Spleen (tissue), 11 donors: ENCODE measurements around the gene PIGH. TPM values are rescaled to one million over a fixed set of nuclear protein-coding genes. Genes with fewer than 3 reads are reported as not detected.

ENCODE experiments used
- DNase-seq: peaks from one replicate; pipeline ENCODE4 v3.0.0-alpha.2; 2020
- H3K27ac ChIP-seq, 8 donors: fragments of 200-600 bp; sonication (generic) in 7 of 8; 1 replicate in 4 of 8; 2 replicates in 4 of 8; pipeline versions ENCODE4 v1.5.0 to v1.8.0; 2016 to 2021; ENCODE audit warnings: inconsistent platforms in 4 of 8, mild to moderate bottlenecking in 4 of 8, moderate library complexity in 1 of 8
- H3K27me3 ChIP-seq, 7 donors: fragments of 200-600 bp; sonication (generic) in 6 of 7; replicated peaks in 1 of 7; 1 replicate in 4 of 7; 2 replicates in 3 of 7; pipeline versions ENCODE4 v1.5.0 to v1.8.0; 2016 to 2021; ENCODE audit warnings: inconsistent platforms in 3 of 7, mild to moderate bottlenecking in 1 of 7
- H3K36me3 ChIP-seq, 6 donors: fragments of 200-600 bp; sonication (generic) in 5 of 6; 1 replicate in 4 of 6; 2 replicates in 2 of 6; pipeline versions ENCODE4 v1.5.0 to v1.8.0; 2016 to 2021; ENCODE audit warnings: inconsistent platforms in 2 of 6
- H3K4me1 ChIP-seq, 6 donors: fragments of 200-600 bp; sonication (generic) in 5 of 6; 1 replicate in 3 of 6; 2 replicates in 3 of 6; pipeline versions ENCODE4 v1.5.0 to v1.8.0; 2016 to 2021; ENCODE audit warnings: inconsistent platforms in 3 of 6
- H3K4me3 ChIP-seq, 8 donors: fragments of 200-600 bp; sonication (generic) in 7 of 8; 1 replicate in 4 of 8; 2 replicates in 4 of 8; pipeline versions ENCODE4 v1.5.0 to v1.8.0; 2016 to 2021; ENCODE audit warnings: inconsistent platforms in 4 of 8, mild to moderate bottlenecking in 4 of 8, moderate library complexity in 2 of 8
- H3K9me3 ChIP-seq, 8 donors: fragments of 200-600 bp; sonication (generic) in 7 of 8; 1 replicate in 4 of 8; 2 replicates in 4 of 8; pipeline versions ENCODE4 v1.5.0 to v1.8.0; 2016 to 2021; ENCODE audit warnings: inconsistent platforms in 4 of 8
- CTCF ChIP-seq, 11 experiments: fragments of 200-600 bp in 7 of 11; fragments of 450-650 bp in 4 of 11; sonication (generic) in 4 of 11; IDR thresholded peaks in 8 of 11; conservative IDR thresholded peaks in 3 of 11; 1 replicate in 7 of 11; 2 replicates in 4 of 11; pipeline versions ENCODE4 v1.4.0 to v1.8.0; 2016 to 2021; ENCODE audit warnings: antibody characterized with exemption in 11 of 11, inconsistent platforms in 4 of 11, mild to moderate bottlenecking in 1 of 11
- POLR2A ChIP-seq, 3 donors: fragments of 450-650 bp; IDR thresholded peaks; one replicate each; pipeline ENCODE4 v1.5.1; 2017; ENCODE audit warnings: antibody characterized with exemption in 3 of 3, mild to moderate bottlenecking in 1 of 3
- POLR2AphosphoS5 ChIP-seq, 3 donors: sonication (generic); formaldehyde crosslinking; IDR thresholded peaks; one replicate each; pipeline ENCODE4 v1.5.1; 2017; ENCODE audit warnings: antibody characterized with exemption in 3 of 3
- WGBS, 5 donors: extraction: QIAGEN DNeasy Blood & Tissue Kit in 3 of 5; methylation state at CpG; one replicate each; pipeline versions ENCODE4 v1.1.5 to v1.1.7; 2013 to 2018; 5-methylcytosine and 5-hydroxymethylcytosine counted together
- intact Hi-C: fragments of 100-400 bp; cut with DNase I; formaldehyde crosslinking; loops from one replicate; pipeline ENCODE4 v1.15.0; 2023; ENCODE audit warnings: low total_unique reads
- polyA plus RNA-seq, 3 donors: library from polyadenylated mRNA; stranded (reverse); fragments of 200-250 nt; gene quantifications; one replicate each; pipeline ENCODE4 v1.2.1, GENCODE V29; 2013
- total RNA-seq, 7 donors: library from RNA; depleted of rRNA in 3 of 7; stranded (reverse); fragments of >200 nt in 3 of 7; fragmentation: NEBNext Ultra II Directional in 4 of 7; extraction: Animal tissue kit (Norgen Biotek cat#: 25700) in 4 of 7; gene quantifications; one replicate each; pipeline versions ENCODE4 v1.1.0 to v1.2.1, GENCODE V29; 2016 to 2021
- donor health status: healthy with polysubstance abuse.
- donor health status: DM: no; HTN: no; CAD: no; lungs with moderate emphysema.
- donor health status: DM: no; HTN: no; CAD: no.
- donor health status: Bipolar disorder and iron deficiency.
- donor health status: healthy.
- donor health status: DM: no; HTN: no; CAD: no.
- donor health status: DM: yes; HTN: yes; CAD: no.

Gene PIGH
- total and polyA plus RNA-seq, 10 donors = 16.3 to 43.1 (median 24.1) TPM

- 58 to 91% (median 77%) methylated on average over 1 of the region's 1 CpG for WGBS, 5 donors
- intact Hi-C loops = no loop called here
Measured at GRCh38 chr14:67643713-67644112, 43.6 kb upstream of the PIGH start.

GRCh38 chr14:67641902-67642749 lies 42.1 kb upstream of the PIGH start:
- Histone ChIP-seq H3K9me3 (no peaks in the 10 kb centered on the region), H3K27me3 (no peaks in the 10 kb centered on the region), H3K27ac (no peak overlapping the region), H3K4me1 (no peaks in the 10 kb centered on the region), H3K4me3 (no peak overlapping the region), H3K36me3 (peaks cover 0 to 22% (median 13%) of the 10 kb centered on the region in 6 donors)
- TF ChIP-seq POLR2AphosphoS5 (IDR thresholded peaks at IDR 0.05) = no peak
- intact Hi-C loops = no loop called here
- DNase-seq = no peak
- 74 to 89% (median 82%) methylated on average over 5 of the region's 5 CpGs for WGBS, 5 donors

More at GRCh38 chr14:67643713-67644112, 43.6 kb upstream of the PIGH start:
- no peaks in the 10 kb centered on the region for H3K4me1 ChIP-seq
- no peaks in the 10 kb centered on the region for H3K27me3 ChIP-seq
- H3K4me3 ChIP-seq = no peak overlapping the region
- no peak for TF ChIP-seq CTCF (IDR thresholded peaks at IDR 0.05 in 8 of 11, conservative IDR thresholded peaks at IDR 0.05 in 3 of 11)
- DNase-seq = no peak
- no peak overlapping the region for H3K27ac ChIP-seq
- no peaks in the 10 kb centered on the region for H3K9me3 ChIP-seq
- peaks cover 0 to 37% (median 24%) of the 10 kb centered on the region in 6 donors for H3K36me3 ChIP-seq

GRCh38 chr14:67641480-67641879 lies 41.4 kb upstream of the PIGH start:
- no peaks in the 10 kb centered on the region for H3K27me3 ChIP-seq
- intact Hi-C loops = no loop called here
- no peaks in the 10 kb centered on the region for H3K4me1 ChIP-seq
- DNase-seq = no peak
- no peak for TF ChIP-seq POLR2A (IDR thresholded peaks at IDR 0.05)
- no peak for TF ChIP-seq CTCF (IDR thresholded peaks at IDR 0.05 in 8 of 11, conservative IDR thresholded peaks at IDR 0.05 in 3 of 11)
- TF ChIP-seq POLR2AphosphoS5 (IDR thresholded peaks at IDR 0.05) = no peak
- H3K36me3 ChIP-seq = peaks cover 0 to 15% (median 9%) of the 10 kb centered on the region in 6 donors
- H3K27ac ChIP-seq = no peak overlapping the region
- no peak overlapping the region for H3K4me3 ChIP-seq
- H3K9me3 ChIP-seq = no peaks in the 10 kb centered on the region
- 91 to 100% (median 97%) methylated on average over 1 of the region's 1 CpG for WGBS, 5 donors

GRCh38 chr14:67638642-67639041 lies 38.6 kb upstream of the PIGH start:
- WGBS, 5 donors = 88 to 95% (median 93%) methylated on average over 3 of the region's 3 CpGs
- Histone ChIP-seq H3K27me3 (no peaks in the 10 kb centered on the region), H3K4me3 (no peak overlapping the region), H3K4me1 (no peaks in the 10 kb centered on the region), H3K27ac (no peak overlapping the region), H3K36me3 (no peaks in the 10 kb centered on the region), H3K9me3 (no peaks in the 10 kb centered on the region)
- intact Hi-C loops = no loop called here
- DNase-seq = no peak
- TF ChIP-seq POLR2A (IDR thresholded peaks at IDR 0.05) (no peak), POLR2AphosphoS5 (IDR thresholded peaks at IDR 0.05) (no peak), CTCF (IDR thresholded peaks at IDR 0.05 in 8 of 11, conservative IDR thresholded peaks at IDR 0.05 in 3 of 11) (no peak)
